Vagina (tissue), 2 donors: ENCODE measurements around the gene PTPRM.

Experiments used
- CTCF ChIP-seq, 3 experiments: fragments of 450-650 bp in 2 of 3; fragments of 200-600 bp in 1 of 3; sonication (generic) in 1 of 3; IDR thresholded peaks; one replicate each; pipeline ENCODE4 v1.5.1; 2017 to 2019; ENCODE audit warnings: antibody characterized with exemption in 3 of 3, mild to moderate bottlenecking in 2 of 3, moderate library complexity in 2 of 3
- POLR2A ChIP-seq, 2 donors: fragments of 450-650 bp; IDR thresholded peaks; one replicate each; pipeline ENCODE4 v1.6.1; 2017; ENCODE audit warnings: antibody characterized with exemption in 2 of 2, mild to moderate bottlenecking in 2 of 2, moderate library complexity in 2 of 2

- no peak for TF ChIP-seq CTCF (IDR thresholded peaks at IDR 0.05)
- no peak for TF ChIP-seq POLR2A (IDR thresholded peaks at IDR 0.05)
Observed at GRCh38 chr18:7617738-7618422, 50.8 kb downstream of the PTPRM start.
